Omental fat pad (tissue), 4 donors: ENCODE results near the gene PRKCZ. TPM values are rescaled to one million over a fixed set of nuclear protein-coding genes. Genes with fewer than 3 reads are reported as not detected.

Source experiments
- ATAC-seq: fragments of 150-250 bp; one replicate; pipeline ENCODE4 v1.9.1; 2016; ENCODE audit warnings: mild to moderate bottlenecking, moderate library complexity; ENCODE audit not compliant: low FRiP score
- DNase-seq: peaks from one replicate; pipeline ENCODE4 v3.0.0-alpha.2; 2019; ENCODE audit warnings: low spot score
- total RNA-seq, 4 donors: library from RNA; depleted of rRNA; stranded (reverse); fragments of >200 nt; gene quantifications; one replicate each; pipeline ENCODE4 v1.1.0, GENCODE V29; 2016
- TF ChIP-seq, protein P1 (sequence below), 3 donors: fragments of 450-650 bp; IDR thresholded peaks; one replicate each; pipeline ENCODE4 v1.5.1; 2016 to 2017; ENCODE audit warnings: antibody characterized with exemption in 3 of 3, mild to moderate bottlenecking in 3 of 3, moderate library complexity in 2 of 3

The PRKCZ gene
- total RNA-seq, 4 donors from 2014 or later = 2.5 to 8.1 (median 2.6) TPM

DNA sequence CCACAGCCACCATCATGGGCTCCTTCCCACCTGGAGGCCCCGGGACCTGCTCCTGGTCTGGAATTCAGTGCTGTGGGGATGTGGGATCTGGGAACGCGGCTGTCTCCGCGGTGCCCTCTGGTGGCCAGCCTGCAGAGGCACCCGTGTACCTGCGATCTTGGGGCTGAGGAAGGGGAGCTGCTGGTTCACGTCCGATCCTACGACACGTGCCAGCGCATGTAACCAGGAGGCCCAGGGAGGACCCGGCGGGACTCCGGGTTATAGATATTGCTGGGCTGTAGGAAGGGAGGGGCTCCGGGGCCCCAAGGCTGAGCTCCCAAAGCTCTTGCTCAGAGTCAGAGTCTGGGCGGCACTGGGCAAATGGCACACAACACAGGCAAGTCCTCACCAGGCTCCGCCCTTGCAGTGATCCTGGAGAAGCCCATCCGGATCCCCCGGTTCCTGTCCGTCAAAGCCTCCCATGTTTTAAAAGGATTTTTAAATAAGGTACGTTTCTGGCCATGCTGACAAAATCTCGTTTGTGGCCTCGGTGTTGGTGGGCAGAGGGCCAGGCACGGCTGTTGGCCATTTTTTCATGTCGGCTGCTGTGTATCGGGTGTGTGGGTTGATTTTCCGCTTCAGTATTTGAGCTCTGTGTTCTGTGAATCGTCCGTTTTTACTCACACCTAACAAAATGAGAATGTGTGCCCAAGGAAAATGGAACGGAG, 124.3 kb downstream of the PRKCZ start:
- ATAC-seq (peak; percentile 42), DNase-seq (no peak)
- TF ChIP-seq, protein P1, sequence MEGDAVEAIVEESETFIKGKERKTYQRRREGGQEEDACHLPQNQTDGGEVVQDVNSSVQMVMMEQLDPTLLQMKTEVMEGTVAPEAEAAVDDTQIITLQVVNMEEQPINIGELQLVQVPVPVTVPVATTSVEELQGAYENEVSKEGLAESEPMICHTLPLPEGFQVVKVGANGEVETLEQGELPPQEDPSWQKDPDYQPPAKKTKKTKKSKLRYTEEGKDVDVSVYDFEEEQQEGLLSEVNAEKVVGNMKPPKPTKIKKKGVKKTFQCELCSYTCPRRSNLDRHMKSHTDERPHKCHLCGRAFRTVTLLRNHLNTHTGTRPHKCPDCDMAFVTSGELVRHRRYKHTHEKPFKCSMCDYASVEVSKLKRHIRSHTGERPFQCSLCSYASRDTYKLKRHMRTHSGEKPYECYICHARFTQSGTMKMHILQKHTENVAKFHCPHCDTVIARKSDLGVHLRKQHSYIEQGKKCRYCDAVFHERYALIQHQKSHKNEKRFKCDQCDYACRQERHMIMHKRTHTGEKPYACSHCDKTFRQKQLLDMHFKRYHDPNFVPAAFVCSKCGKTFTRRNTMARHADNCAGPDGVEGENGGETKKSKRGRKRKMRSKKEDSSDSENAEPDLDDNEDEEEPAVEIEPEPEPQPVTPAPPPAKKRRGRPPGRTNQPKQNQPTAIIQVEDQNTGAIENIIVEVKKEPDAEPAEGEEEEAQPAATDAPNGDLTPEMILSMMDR (IDR thresholded peaks at IDR 0.05) = no peak

DNA sequence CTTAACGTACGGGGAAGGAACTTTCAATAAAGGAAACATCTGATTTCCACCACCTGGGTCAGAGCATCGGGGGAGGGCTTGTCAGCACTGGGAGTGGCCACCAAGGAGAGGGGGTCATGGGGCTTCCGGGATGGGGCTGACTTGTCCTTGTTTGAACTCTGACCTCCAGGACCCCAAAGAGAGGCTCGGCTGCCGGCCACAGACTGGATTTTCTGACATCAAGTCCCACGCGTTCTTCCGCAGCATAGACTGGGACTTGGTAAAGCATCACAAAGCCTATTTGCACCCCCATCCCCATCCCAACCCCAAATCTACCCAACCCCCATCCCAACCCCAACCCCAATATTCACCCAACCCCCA, 124.8 kb downstream of the PRKCZ start:
- no peak for DNase-seq
- no peak for ATAC-seq
- TF ChIP-seq, protein P1 (IDR thresholded peaks at IDR 0.05) = no peak

DNA sequence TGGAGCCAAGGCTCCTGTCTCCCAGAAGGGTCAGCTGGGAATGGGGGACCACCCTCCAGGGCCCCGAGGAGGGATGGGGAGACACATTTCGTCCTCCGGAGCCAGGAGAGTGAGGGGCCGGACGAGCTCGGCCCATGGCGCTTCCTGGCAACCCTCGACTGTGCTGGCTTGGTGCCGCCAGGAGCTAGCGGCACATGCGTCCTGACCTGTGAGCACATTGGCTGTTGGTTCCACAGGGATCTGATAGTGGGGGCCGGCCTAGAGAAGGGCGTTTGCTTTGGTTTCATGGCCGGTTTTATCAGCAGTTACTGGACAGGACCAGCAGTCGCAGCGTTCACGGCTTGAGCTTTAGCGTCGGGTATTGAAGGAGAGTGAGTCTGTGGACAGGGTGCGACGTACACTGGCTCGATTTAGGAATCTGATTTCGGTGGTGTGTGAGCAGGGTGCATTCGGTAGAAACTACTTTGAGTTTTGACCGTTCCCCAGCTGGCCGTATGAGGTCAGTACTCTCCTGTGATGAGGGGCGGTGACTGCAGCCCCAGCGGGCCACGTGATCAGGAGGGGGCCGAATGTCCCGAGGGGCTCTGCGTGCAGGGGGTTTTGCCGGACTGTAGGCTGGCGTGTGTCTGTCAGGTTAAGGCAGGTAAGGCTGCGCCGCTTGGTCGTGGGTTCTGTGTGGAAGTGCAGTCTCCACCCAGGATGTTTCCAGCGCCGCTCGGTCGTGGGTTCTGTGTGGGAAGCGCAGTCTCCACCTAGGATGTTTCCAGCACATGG, 125.7 kb downstream of the PRKCZ start:
- ATAC-seq (no peak), DNase-seq (no peak)
- TF ChIP-seq, protein P1 (IDR thresholded peaks at IDR 0.05) = no peak

DNA sequence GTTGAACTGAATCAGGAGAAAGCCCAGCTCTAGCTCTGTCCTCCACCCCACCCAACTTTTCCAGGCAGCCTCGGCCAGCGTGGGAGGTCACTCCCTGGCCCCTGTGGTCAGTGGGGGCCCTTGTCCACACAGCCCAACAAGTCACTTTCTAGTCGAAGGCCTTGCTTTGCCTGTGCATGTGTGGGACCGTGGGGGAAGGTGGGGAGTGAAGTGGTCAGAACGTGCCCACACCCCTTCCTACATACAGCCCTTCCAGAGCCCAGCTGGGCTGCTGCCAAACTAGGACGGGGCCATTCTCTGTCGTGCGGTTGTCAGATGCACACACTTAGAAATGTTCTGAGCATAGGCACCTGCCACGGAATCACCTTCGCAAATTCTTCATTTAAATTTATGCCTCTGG, 126.4 kb downstream of the PRKCZ start:
- no peak for DNase-seq
- no peak for ATAC-seq
- TF ChIP-seq, protein P1 (IDR thresholded peaks at IDR 0.05) = no peak

DNA sequence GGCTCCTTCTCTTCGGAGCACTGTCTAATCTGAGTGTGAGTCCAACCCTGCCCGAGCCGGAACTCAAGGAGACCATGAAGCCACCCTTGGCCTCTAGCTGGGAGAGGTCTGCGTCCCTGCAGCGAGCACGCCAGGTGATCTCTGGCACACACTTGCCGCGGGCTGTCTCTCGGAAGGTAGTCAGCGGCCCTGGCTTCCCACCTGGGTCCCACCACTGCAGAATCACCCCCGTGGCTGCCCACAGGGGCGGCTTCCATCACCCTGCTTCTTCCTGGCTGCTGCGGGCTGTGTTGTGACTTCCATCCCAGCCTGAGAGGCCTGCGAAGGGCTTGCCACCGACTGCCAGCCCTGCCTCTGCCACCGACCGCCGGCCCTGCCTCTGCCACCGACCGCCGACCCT, 127.3 kb downstream of the PRKCZ start:
- ATAC-seq (no peak), DNase-seq (no peak)
- TF ChIP-seq, protein P1 (IDR thresholded peaks at IDR 0.05) = no peak

DNA sequence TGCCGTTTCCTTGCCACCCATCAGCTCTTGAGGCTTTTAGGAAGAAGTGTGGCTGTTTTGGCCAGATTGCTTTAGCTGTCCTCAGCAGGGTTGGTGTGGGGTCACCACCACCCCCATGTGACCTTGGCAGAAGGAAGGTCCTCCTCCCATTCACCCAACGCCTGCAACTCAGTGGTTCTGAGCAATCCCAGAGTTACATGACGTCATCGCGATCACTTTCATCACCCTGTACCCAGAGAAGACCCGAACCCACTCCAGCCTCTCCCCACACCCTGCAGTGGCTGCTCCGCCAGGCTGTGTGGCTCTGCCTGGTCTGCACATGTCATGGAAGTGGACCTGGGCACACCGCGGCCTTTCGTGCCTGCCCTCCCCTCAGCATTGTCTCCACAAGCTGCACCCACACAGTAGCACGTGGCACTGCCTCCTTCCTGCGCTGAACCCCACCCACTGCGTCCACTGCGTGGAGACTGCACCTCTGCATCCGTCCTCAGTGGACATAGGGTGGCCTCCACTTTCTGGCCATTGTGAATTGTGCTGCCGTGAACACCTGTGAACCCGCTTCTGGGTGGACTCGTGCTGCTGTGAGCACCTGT, 127.8 kb downstream of the PRKCZ start:
- DNase-seq (no peak), ATAC-seq (no peak)
- TF ChIP-seq, protein P1 (IDR thresholded peaks at IDR 0.05) = no peak
